Fibroblast of pulmonary artery (primary cell): ENCODE measurements around the gene UBE2E2.

ENCODE experiments used
- DNase-seq: peaks from one replicate; pipeline ENCODE4 v3.0.0-alpha.2; 2010; ENCODE audit warnings: low read depth
- H3K4me3 ChIP-seq: replicated peaks from 2 replicates; pipeline ENCODE4 v1.5.1; 2011; ENCODE audit warnings: low read depth, mild to moderate bottlenecking, control low read depth, low read length, moderate library complexity
- TF ChIP-seq, protein P1 (sequence below): IDR thresholded peaks from 2 replicates; pipeline ENCODE4 v1.5.1; 2011; ENCODE audit warnings: mild to moderate bottlenecking, control low read depth, low read length, inconsistent platforms; ENCODE audit errors: missing control alignments

UBE2E2 gene

DNA sequence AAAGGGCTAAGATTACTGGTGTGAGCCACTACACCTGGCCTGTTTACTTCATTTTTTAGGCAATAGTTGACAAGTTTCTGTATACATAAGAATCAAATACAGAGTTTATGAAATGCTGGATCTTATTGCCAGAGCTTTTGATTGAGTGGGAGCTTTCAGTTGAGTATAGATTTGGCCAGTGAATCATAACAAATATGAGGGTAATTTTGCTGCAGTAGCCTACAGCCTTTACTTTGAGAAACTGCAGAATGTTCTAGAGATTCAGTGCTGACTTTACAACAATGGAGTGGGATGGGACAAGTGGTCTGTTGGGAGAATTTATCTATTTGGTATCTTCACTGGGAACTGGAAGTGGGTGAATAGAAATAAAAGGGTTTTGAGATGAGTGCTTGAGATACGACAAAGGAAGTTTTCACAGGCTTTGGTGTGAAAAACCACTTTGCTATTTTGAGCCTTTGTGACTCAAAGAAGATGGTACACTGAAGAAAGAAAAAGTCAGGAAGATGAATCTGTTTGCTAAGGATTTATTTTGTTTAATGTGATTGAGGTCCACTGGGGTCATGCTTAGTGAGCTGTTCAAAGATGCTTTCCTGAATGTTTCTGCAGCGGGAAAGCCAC, 227.8 kb downstream of the UBE2E2 start:
- TF ChIP-seq, protein P1, sequence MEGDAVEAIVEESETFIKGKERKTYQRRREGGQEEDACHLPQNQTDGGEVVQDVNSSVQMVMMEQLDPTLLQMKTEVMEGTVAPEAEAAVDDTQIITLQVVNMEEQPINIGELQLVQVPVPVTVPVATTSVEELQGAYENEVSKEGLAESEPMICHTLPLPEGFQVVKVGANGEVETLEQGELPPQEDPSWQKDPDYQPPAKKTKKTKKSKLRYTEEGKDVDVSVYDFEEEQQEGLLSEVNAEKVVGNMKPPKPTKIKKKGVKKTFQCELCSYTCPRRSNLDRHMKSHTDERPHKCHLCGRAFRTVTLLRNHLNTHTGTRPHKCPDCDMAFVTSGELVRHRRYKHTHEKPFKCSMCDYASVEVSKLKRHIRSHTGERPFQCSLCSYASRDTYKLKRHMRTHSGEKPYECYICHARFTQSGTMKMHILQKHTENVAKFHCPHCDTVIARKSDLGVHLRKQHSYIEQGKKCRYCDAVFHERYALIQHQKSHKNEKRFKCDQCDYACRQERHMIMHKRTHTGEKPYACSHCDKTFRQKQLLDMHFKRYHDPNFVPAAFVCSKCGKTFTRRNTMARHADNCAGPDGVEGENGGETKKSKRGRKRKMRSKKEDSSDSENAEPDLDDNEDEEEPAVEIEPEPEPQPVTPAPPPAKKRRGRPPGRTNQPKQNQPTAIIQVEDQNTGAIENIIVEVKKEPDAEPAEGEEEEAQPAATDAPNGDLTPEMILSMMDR: no peak
- H3K4me3 ChIP-seq: no peak overlapping the region
- DNase-seq: no peak

DNA sequence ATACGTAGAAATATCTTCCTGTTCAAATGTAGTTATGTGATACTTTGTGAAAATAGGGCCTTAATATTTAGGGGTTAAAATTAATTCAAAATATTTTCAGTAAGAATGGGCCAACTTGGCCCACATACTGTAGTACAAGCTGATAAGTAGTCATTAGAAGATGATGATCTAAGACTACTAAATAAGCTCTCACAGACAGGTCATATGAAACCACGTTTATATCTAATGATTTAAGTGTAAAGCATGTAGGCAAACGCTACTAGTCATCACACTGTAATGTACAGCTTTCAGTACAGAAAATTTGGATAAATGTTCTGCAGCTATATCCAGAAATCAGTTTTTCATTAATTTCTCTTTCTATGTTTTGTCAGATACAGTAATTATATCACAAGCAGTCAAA, 228.6 kb downstream of the UBE2E2 start:
- no peak for DNase-seq
- no peak overlapping the region for H3K4me3 ChIP-seq
- TF ChIP-seq, protein P1: no peak

DNA sequence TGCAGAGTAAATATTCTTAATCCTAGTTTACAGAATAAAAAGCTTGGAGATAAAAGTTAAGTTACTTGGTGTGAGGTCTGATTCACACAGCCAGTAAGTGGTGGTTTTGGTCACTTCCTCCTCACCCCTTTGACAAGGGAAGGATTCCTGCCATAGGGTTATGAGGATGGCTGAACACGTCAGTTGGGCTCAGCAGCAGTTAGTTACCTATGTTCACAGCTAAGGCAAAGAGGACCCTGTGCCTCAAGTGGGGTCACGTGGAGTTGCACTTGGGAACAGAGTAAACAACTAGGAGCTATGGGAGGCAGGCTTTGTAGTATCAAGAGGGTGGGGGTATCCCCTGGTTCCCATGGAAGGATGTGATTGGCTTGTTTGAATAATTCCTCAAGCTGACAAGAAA, 232.2 kb downstream of the UBE2E2 start:
- no peak overlapping the region for H3K4me3 ChIP-seq
- no peak for DNase-seq
- TF ChIP-seq, protein P1: no peak

DNA sequence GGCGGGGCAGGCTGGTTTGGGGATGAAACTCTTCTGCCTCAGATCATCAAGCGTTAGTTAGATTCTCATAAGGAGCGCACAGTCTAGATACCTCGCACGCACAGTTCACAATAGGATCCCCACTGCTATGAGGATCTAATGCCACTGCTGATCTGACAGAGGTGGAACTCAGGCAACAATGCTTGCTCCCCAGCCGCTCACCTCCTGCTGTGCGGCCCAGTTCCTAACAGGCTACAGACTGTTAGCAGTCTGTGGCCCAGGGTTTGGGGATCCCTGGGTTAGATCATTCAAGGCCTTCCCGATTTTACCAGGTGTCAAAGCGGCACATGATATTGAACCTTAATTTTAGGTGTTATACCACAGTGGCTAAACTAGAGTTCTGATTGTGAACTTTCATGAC, 232.8 kb downstream of the UBE2E2 start:
- TF ChIP-seq, protein P1: no peak

DNA sequence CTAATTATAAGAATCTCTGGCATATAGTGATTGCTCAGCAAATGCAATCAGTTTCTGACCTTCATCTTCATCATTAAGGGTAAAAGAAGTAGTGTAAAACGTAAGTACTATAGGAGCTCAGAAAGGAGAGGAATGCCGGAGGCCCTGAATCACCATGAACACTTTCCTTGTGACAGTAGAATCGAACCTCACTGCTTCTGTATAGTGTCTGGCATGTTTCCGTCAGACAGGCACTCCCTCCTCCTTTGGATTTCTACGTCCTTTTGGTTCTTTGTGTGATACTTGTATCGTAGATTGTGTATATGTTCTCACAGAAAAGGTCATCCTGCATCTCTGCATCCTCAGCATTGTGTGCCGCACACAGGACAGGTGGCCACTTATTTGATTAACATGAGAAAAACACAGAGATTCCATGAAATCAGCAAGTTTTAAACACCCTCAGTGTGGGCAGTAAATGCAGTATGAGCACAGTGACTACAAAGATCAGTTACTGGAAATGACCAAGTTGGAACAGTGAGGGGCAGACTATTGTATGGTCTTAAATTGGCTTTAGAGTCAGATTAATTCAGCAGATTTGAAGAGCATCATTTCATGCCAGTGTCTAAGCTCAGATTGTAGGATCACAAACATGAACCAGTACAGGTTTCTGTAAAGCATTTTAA, 234.5 kb downstream of the UBE2E2 start:
- no peak overlapping the region for H3K4me3 ChIP-seq
- TF ChIP-seq, protein P1: no peak
- no peak for DNase-seq

More for the DNA sequence above, 232.8 kb downstream of the UBE2E2 start:
- H3K4me3 ChIP-seq: no peak overlapping the region
- no peak for DNase-seq

DNA sequence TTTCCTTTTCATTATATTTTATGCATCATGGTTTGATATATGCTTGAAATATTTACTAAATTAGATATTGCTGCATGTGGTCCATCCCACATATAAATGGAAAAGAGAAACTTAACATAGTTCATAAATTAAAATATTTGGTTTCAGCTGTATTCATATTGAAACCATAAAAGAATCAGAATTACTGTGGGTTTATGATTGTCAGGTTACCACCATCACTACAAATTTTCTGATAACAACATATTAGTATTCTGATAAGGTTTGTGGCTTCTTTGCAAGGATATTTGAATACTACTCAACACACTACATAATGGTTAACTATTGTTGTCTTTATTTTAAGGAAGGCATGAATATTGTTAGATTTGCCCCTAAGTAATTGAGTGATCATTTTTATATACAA, 235.5 kb downstream of the UBE2E2 start:
- no peak for DNase-seq
- no peak overlapping the region for H3K4me3 ChIP-seq
- TF ChIP-seq, protein P1: no peak

DNA sequence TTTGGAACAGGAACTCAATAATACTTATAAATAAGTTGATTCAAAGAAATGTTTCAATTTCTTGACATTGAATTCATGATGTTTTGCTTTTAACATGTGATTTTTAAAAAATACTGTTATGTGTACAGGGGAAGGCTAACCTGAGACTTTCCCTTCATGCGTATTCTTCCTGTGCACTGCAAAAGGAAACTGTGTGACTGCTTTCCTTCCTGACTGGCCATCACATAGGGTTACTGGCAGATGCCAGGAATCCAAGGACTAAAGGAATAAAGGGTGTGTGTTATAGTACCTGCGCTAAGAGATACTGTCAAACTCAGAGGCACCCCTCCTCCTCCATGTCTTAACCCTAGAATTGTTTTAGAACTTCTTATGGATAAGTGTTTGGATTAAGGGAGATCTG, 236.0 kb downstream of the UBE2E2 start:
- no peak overlapping the region for H3K4me3 ChIP-seq
- DNase-seq: no peak
- TF ChIP-seq, protein P1: no peak
